Measurements from ENCODE around the gene STXBP1. TPM values are rescaled to one million over a fixed set of nuclear protein-coding genes. Genes with fewer than 3 reads are reported as not detected.

Gene STXBP1
- total and polyA plus RNA-seq, 2 donors (not counting 1 experiment from before 2014, with no cell fraction given), result 25.6 to 36.0 TPM

- Histone ChIP-seq H3K9ac (ENCODE audit: insufficient read depth, low read length) (no peak overlapping the region), H3K27me3 (ENCODE audit: control insufficient read depth, insufficient read depth, low read length) (no peaks in the 10 kb centered on the region), H3K36me3 (ENCODE audit: control insufficient read depth, insufficient read depth, low read length) (no peaks in the 10 kb centered on the region), H2AFZ (ENCODE audit: low read length) (no peak overlapping the region), H3K79me2 (ENCODE audit: control insufficient read depth, insufficient read depth, low read length) (no peaks in the 10 kb centered on the region), H3K27ac (ENCODE audit: insufficient read depth, low read length) (no peak overlapping the region), H3K9me3 (ENCODE audit: control insufficient read depth, insufficient read depth, low read depth, low read length) (no peaks in the 10 kb centered on the region), H3K4me1 (ENCODE audit: control insufficient read depth, extremely low read depth, insufficient read depth, low read length) (no peaks in the 10 kb centered on the region), H4K20me1 (ENCODE audit: control insufficient read depth, extremely low read depth, insufficient read depth, low read length) (no peaks in the 10 kb centered on the region), H3K4me3 (replicated peaks in 1 of 4; ENCODE audit: control extremely low read depth in 1 of 4, insufficient read depth in 1 of 4, low read depth in 3 of 4, low read length in 4 of 4) (no peak overlapping the region), H3K4me2 (ENCODE audit: extremely low read depth, insufficient read depth, low read length) (no peak overlapping the region)
- no peak for DNase-seq (ENCODE audit: low read depth in 2 of 2)
- no peak for TF ChIP-seq EZH2 (IDR thresholded peaks at IDR 0.05; ENCODE audit: low read length, missing control alignments)
- TF ChIP-seq CTCF (conservative IDR thresholded peaks at IDR 0.05 in 1 of 2, IDR thresholded peaks at IDR 0.05 in 1 of 2; ENCODE audit: low read depth in 1 of 2, low read length in 2 of 2), result no peak
Measured at GRCh38 chr9:127703289-127703946, 91.3 kb downstream of the STXBP1 start.

DNA sequence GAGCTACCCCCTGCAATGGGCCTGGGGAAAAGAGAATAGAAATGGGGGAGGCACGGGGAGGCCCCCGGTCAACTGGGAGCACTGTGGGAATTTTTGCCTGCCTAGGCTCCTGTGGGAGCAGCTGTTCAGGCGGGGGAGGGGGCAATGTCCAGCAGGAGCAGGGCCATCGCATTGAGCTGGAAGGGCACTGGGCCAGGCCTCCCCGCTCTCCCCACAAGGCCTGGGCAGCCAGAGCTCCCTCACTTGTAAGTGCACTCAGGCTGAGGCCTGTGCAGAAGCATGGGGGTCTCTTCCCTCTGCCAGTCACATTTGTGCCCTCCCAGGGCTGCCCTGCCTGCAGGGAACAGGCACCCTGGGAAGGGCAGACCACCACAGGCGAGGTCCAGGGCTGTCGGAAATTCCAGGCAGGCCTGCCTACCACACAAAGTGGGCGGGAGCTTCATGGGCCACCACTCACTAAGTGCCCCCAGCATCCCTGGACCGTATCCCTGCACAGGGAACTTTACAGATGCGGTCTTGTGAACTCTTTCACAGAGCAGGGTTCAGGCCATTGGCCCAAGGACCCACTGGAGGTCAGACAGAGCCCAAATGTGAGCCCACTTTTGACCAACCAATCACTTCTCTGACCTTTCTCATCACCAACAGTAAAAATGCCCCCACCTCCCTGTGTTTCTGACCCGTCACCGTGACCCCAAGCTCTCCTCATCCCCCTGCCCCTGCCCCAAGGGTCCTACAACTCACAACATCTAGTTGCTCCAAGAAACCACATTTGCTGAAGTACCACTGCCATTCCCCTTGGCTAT, 93.7 kb downstream of the STXBP1 start:
- H3K36me3 ChIP-seq (ENCODE audit: control insufficient read depth, insufficient read depth, low read length), result no peaks in the 10 kb centered on the region
- H3K4me3 ChIP-seq (replicated peaks in 1 of 4; ENCODE audit: control extremely low read depth in 1 of 4, insufficient read depth in 1 of 4, low read depth in 3 of 4, low read length in 4 of 4), result no peak overlapping the region
- no peak for TF ChIP-seq EZH2 (IDR thresholded peaks at IDR 0.05; ENCODE audit: low read length, missing control alignments)
- TF ChIP-seq CTCF (conservative IDR thresholded peaks at IDR 0.05 in 1 of 2, IDR thresholded peaks at IDR 0.05 in 1 of 2; ENCODE audit: low read depth in 1 of 2, low read length in 2 of 2), result no peak
- H3K4me1 ChIP-seq (ENCODE audit: control insufficient read depth, extremely low read depth, insufficient read depth, low read length), result no peaks in the 10 kb centered on the region
- no peak overlapping the region for H2AFZ ChIP-seq (ENCODE audit: low read length)
- no peaks in the 10 kb centered on the region for H3K9me3 ChIP-seq (ENCODE audit: control insufficient read depth, insufficient read depth, low read depth, low read length)
- DNase-seq (ENCODE audit: low read depth in 2 of 2), result no peak
- H3K9ac ChIP-seq (ENCODE audit: insufficient read depth, low read length), result no peak overlapping the region
- no peak overlapping the region for H3K27ac ChIP-seq (ENCODE audit: insufficient read depth, low read length)
- no peaks in the 10 kb centered on the region for H4K20me1 ChIP-seq (ENCODE audit: control insufficient read depth, extremely low read depth, insufficient read depth, low read length)
- H3K4me2 ChIP-seq (ENCODE audit: extremely low read depth, insufficient read depth, low read length), result no peak overlapping the region
- no peaks in the 10 kb centered on the region for H3K79me2 ChIP-seq (ENCODE audit: control insufficient read depth, insufficient read depth, low read length)
- H3K27me3 ChIP-seq (ENCODE audit: control insufficient read depth, insufficient read depth, low read length), result no peaks in the 10 kb centered on the region

DNA sequence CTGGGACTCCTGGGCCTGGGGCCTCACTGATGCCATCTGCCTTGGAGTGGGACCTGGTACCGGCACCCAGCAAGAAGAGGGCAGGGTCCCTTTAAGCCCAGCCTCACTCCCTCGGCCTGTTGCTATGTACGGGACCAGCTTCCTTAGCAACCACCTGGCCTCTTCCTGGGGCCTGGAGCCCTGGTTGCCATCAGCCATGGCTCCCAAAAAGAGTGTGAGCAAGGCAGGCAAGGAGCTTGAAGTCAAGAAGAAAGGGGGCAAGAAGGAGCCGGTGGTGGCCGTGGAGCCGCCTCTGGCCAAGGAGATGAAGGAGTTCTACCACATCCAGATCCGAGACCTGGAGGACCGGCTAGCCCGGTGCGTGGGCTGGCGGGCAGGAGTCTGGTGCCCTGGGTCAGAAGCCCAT, 94.8 kb downstream of the STXBP1 start, which contains the start of gene CFAP157:
Gene CFAP157 (plus strand): TSS at position 153 of the 406 bp plus-strand sequence. CDS start 44 bp downstream, at position 197.
- Histone ChIP-seq H3K79me2 (ENCODE audit: control insufficient read depth, insufficient read depth, low read length) (no peaks in the 10 kb centered on the region), H3K27ac (ENCODE audit: insufficient read depth, low read length) (no peak within 1 kb of the TSS), H3K36me3 (ENCODE audit: control insufficient read depth, insufficient read depth, low read length) (no peaks in the 10 kb centered on the region), H3K4me3 (replicated peaks in 1 of 4; ENCODE audit: control extremely low read depth in 1 of 4, insufficient read depth in 1 of 4, low read depth in 3 of 4, low read length in 4 of 4) (no peak within 1 kb of the TSS), H3K27me3 (ENCODE audit: control insufficient read depth, insufficient read depth, low read length) (no peaks in the 10 kb centered on the region), H3K4me2 (ENCODE audit: extremely low read depth, insufficient read depth, low read length) (no peak within 1 kb of the TSS), H4K20me1 (ENCODE audit: control insufficient read depth, extremely low read depth, insufficient read depth, low read length) (no peaks in the 10 kb centered on the region), H2AFZ (ENCODE audit: low read length) (no peak within 1 kb of the TSS), H3K4me1 (ENCODE audit: control insufficient read depth, extremely low read depth, insufficient read depth, low read length) (no peaks in the 10 kb centered on the region), H3K9me3 (ENCODE audit: control insufficient read depth, insufficient read depth, low read depth, low read length) (no peaks in the 10 kb centered on the region), H3K9ac (ENCODE audit: insufficient read depth, low read length) (no peak within 1 kb of the TSS)
- DNase-seq (ENCODE audit: low read depth in 2 of 2), result no peak
- TF ChIP-seq CTCF (conservative IDR thresholded peaks at IDR 0.05 in 1 of 2, IDR thresholded peaks at IDR 0.05 in 1 of 2; ENCODE audit: low read depth in 1 of 2, low read length in 2 of 2) (no peak), EZH2 (IDR thresholded peaks at IDR 0.05; ENCODE audit: low read length, missing control alignments) (no peak)

All from fibroblast of lung (primary cell).